ENCODE data around the gene SNX8.

The SNX8 gene

DNA sequence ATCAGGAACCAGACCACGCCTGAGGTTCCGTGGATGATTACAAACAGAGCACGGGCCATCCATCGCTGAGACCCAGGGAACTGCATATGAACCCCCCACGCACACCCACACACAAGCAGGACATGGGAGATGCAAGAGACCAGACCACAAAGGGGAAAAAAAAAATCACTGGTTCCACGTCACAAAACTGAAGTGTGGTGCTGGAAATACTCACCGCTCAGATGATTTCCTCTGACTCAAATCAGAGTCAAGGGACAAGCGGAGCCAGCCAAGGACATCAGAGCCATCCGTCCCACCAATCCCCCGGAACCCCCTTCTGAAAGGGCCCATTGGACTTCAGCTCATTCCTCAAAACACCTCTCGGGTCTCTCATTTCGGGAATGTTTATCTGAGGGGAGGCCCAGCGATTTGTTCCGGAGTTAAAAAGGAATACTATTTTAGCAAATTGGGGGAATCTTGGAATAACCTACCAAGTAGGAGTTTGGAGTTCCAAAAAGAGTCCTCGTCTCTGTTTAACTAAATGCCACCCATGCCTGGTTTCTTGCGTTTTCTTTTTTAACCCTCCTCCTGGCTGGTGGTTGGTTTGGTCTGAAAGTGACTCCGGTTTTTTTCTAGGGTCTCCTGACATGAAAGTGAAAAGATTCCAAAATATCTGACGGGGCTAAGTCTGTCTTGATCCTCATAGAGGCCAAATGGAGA lies 15.0 kb downstream of the SNX8 start:
- peak; percentile 59 for DNase-seq (ENCODE audit: insufficient read length, low spot score)
- FAIRE-seq = peak; percentile 90

DNA sequence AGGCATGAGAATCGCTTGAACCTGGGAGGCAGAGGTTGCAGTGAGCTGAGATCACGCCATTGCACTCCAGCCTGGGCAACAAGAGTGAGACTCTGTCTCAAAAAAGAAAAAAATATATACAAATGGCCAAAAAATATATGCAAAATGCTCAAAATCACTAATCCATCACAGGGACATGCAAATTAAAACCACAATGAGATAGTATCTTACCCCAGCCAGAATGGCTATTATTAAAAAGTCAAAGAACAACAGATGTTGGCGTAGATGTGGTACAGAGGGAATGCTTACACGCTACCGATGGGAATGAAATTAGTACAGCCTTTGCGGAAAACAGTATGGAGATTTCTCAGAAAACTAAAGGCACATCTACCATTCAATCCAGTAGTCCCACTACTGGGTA lies 17.4 kb downstream of the SNX8 start:
- DNase-seq (ENCODE audit: insufficient read length, low spot score) = no peak
- FAIRE-seq = no peak

DNA sequence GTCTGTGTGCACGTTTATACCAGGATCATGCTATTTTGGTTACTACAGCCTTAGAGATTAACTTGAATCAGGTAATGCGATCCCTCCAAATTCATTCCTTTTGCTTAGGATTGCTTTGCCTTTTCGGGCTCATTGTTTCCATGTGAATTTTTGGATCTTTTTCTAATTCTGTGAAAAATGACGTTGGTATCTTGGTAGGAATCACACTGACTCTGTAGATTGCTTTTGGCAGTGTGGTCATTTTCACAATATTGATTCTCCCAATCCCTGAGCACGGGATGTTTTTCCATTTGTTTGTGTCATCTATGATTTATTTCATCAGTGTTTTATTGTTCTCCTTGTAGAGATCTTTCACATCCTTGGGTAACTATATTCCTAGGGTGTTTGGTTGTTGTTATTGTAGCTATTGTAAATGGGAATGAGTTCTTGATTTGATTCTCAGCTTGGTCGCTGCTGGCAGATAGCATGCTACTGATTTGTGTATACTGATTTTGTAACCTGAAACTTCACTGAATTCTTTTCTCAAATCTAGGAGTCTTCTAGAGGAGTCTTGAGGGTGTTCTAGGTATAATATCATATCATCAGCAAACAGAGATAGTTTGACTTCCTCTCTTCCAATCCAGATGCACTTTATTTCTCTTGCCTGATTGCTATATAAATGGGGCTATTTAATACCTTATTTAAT lies 18.2 kb downstream of the SNX8 start:
- FAIRE-seq = no peak
- DNase-seq (ENCODE audit: insufficient read length, low spot score) = no peak

DNA sequence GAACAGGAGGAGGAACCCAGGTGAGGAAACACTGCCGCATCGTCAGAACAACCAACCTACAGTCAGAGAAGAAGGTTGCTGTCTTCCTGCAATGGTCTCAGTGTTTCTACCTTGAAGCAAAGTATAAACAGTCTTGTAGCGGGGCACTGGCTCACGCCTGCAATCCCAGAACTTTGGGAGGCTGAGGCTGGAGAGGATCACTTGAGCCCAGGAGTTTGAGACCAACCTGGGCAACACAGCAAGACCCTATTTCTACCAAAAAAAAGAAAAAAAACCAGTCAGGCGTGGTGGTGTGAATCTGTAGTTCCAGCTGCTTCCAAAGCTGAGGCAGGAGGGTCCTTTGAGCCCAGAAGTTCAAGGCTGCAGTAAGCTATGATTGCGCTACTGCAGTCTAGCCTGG lies 23.4 kb downstream of the SNX8 start:
- DNase-seq (ENCODE audit: insufficient read length, low spot score) (no peak), FAIRE-seq (no peak)

DNA sequence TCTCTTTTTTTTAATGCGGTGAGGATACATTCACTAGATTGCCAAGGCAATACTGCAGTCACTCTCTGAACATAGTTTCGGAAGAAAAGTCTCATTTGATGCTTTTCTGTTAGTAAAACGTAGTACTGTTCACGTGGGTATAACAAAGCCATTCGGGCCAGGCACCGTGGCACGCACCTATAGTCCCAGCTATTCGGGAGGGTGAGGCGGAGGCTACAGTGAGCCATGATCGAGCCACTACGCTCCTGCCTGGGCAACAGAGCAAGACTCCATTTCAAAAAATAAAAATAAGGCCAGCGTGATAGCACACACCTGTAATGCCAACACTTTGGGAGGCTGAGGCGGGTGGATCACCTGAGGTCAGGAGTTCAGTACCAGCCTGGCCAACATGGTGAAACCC lies 24.6 kb downstream of the SNX8 start:
- FAIRE-seq = no peak
- no peak for DNase-seq (ENCODE audit: insufficient read length, low spot score)

DNA sequence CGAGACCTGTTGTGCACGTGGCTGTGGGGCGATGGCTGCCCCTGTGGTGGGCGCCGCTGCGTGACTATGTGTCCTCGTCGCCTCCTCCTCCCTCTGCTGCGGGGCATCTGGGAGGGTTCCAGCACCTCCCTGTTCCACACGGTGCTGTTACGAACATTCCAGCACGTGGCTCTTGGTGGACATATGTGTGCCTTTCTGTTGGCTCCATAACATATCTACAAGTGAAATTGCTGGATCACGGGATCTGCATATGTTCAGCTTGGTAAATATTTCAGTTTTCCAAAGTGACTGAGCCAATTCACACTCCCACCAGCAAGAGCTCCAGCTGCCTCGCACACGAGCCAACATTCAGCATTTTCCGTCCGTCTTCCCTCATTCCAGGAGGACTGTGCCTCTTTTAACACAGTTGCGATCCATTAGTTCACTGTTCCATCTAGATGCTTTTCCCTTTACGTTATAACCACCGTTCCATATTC lies 25.1 kb downstream of the SNX8 start:
- DNase-seq (ENCODE audit: insufficient read length, low spot score) (no peak), FAIRE-seq (no peak)

DNA sequence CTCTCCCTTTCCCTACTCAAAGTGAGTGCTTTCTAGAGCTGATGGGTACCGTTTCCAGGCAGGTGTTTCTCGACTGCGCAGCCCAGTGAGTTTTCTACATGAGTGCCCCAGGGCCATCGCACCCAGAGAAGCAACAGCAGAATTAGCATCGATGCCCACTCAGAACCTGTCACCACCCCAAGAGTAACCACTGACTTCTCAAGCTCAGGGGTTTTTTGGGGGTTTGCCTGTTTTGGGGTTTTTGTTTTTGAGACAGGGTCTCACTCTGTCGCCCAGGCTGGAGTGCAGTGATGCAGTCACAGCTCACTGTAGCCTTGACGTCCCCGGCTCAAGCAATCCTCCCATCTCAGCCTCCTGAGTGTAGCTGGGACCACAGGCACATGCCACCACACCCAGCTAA lies 25.7 kb downstream of the SNX8 start:
- FAIRE-seq (peak; percentile 76), DNase-seq (ENCODE audit: insufficient read length, low spot score) (no peak)

DNA sequence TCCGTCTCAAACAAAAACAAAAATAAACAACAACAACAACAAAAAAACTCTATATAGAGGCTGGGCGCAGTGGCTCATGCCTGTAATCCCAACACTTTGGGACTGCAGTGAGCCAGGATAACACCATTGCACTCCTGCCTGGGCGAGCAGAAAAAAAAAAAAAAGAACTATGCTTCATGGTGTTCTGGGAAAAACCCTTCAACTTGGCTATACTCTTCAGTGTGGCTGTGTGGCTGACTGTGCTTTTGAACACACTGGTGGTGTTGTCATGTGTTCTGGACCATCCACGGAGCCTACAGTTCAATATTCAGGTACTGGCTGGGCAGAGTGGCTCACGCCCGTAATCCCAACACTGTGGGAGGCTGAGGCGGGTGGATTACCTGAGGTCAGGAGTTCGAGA lies 26.5 kb downstream of the SNX8 start:
- no peak for DNase-seq (ENCODE audit: insufficient read length, low spot score)
- no peak for FAIRE-seq

DNA sequence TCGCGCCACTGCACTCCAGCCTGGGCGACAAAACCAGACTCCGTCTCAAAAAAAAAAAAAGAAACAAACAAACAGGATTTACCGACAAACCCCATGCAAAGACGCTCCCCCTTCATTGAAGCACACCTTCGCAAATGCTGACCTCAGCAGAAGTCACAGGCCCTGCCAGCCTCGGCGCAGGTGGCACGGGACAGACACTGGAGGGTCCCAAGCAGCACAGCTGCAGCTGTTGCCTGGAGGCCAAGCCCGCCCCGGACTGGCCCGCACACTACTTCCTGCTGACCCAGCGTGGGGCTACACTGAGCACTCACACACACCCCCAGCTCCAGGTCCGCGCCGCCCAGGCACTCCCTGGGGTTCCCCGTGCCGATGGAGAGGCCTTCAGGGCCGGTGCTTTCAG lies 31.2 kb downstream of the SNX8 start:
- DNase-seq (ENCODE audit: insufficient read length, low spot score) = no peak
- FAIRE-seq = no peak

DNA sequence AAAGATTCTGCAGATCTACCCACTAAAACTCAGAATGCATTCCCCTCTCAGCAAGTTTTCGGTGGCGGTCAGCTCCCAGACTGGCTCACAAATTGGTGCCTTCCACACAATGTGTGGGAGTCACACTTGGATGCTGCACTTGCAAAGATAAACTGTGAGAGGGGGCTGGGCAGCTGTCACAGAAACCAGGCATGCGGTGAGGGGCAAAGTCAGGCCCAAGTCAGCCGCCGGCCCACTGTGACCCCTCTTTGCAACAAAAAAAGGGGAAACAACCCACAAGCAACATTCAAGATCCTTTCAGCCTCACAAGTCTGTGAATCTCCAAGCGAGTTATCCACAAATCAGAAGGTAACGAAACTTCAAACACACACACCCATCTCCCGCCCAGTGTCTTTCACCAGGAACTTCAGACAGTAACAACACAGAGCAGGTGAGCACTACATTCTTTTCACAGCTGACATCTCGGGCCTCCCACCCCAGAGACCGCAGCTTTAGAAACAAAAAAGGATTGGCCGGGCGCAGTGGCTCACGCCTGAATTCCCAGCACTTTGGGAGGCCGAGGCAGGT lies 32.0 kb downstream of the SNX8 start:
- FAIRE-seq (no peak), DNase-seq (ENCODE audit: insufficient read length, low spot score) (no peak)

DNA sequence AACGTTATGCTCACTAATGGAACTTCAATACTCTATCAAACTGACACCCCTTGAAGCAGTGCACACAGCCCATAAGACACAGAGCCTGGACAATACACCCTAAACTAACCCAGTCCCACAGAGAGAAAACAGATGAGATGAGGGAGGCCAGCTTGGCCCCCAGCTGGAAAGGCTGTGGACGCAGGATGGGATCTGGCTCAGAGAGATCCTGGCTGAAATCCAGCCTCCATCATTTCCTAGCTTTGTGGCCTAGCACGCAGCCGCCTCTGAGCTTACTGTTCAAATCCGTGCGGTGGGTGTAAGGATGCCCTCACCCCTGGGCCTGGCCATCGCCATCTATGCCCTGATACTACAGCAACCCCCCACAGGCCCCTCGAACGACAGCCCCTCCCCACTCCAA lies 32.7 kb downstream of the SNX8 start:
- no peak for DNase-seq (ENCODE audit: insufficient read length, low spot score)
- FAIRE-seq = no peak

DNA sequence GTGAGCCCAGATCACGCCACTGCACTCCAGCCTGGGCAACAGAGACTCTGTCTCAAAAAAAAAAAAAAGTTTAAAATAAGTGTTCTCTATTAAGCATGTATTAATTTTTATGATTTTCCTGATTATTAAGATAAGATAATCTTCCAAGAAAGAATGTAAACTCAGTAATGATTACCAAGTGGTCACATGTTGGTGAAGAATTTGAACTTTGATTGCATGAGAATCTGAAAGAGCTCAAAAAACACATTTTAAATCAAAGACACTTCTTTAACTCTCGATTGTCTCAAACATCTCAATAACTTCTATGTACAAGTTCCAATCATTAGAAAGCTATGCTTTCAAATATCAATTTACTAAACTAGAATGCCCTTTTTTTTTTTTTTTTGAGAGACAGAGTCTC lies 33.8 kb downstream of the SNX8 start:
- FAIRE-seq = no peak
- no peak for DNase-seq (ENCODE audit: insufficient read length, low spot score)

DNA sequence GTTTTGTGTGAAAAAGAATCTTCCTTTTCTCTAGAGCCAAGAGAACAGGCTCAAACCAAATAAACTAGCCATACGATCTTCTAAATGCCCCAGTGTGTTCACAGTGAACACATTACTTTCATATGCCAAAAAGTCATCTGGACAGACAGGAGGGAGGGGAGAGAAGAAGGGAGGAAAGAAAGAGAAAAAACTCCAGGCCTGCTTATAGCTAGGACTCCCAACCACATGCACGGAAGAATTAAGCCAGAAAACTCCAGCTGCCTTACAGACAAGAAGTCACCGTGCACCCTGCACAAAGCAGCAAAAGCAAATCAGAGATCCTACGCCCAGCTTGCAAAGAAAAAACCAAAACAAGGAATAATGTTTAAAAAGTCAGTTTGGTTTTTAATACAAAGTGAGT lies 34.3 kb downstream of the SNX8 start:
- FAIRE-seq (no peak), DNase-seq (ENCODE audit: insufficient read length, low spot score) (no peak)

DNA sequence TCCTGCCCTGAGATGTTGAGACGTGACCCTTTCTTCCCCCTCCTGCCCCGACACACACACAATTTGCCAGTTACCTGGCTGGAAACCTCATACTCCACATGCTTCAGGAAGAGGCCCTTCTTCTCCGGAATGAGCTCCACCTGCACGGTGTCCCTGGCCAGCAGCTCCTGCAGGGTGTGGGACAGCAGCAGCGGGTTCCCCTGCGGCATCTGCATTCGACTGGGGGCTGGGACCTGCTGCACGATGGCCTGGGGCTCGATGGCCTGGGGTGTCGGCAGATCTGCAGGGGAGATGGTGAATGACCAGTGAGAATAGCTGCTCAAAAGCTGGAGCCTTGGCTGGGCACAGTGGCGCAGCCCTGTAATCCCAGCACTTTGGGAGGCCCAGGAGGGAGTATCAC lies 36.2 kb downstream of the SNX8 start:
- FAIRE-seq (no peak), DNase-seq (ENCODE audit: insufficient read length, low spot score) (no peak)

DNA sequence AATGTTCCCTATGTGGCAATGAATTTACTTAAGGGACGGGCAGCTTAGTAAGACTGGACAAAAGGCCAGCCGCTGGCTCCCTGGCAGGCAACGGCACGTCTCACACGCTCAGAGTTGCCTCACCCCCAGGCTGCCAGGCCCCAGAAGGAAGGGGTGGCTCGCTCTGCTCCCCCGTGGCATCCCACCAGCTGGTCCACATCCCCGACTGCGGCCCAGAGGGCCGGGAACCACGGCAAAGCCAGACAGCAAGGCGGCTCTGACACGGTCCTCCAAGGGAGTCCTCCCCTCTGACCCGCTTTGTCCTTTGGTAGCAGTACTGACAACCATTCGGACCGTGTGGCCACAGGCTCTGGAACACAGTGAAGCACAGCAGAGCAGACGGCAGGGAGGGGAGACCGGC lies 38.1 kb downstream of the SNX8 start:
- no peak for DNase-seq (ENCODE audit: insufficient read length, low spot score)
- no peak for FAIRE-seq

DNA sequence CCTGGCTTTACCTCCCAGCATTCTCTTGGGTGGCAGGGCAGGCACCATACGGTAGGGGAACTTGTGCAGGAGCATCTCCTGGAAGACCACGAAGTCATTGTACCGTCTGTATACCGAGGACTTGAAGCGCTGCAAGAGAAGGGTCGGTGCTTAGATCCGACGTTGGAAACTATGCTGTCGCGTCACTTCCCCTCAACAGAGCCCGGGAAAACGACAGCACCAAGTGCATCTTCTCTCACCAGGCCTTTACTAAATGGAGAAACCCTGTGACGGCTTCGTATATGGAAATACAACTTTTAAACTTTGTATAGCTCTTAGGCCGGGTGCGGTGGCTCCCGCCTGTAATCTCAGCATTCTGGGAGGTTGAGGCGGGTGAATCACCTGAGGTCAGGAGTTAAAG lies 39.1 kb downstream of the SNX8 start:
- no peak for FAIRE-seq
- DNase-seq (ENCODE audit: insufficient read length, low spot score) = no peak

DNA sequence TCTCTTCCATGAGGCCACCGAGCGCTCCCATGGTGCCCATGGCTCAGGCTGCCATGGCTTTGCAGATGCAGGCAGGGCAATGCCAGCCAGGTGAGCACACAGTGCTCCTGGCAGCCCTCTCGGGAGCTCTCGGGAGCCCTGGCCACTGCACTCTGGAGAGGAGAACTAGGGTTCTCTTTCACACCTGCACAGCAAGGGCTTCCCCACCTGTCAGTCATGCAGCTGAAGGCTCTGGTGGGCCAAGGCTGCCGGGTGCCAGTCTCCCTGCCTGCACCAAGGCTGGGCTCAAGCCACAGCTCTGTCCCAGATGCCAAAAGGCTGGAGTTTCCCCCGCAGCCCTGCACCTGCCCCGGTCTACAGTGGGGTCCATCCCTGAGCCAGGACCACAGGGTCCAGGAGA lies 39.6 kb downstream of the SNX8 start:
- DNase-seq (ENCODE audit: insufficient read length, low spot score) = no peak
- no peak for FAIRE-seq

DNA sequence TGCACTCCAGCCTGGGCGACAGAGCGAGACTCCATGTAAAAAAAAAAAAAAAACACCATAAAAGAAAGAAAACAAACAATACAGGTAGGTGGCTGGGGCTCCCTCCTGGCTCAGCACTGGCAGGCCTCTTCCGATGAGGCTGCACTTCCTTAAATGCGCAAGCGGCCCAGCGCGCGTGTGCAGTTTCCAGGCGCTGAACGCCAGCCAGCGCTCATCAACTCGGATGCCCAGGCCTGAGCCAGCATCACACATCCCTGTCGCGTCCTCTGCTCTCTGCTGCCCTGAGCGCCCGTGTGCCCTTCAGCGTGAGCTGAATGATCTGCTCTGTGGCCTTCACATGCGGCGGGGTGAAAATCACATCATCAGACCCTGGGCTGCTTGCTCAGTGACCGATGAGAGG lies 40.4 kb downstream of the SNX8 start:
- DNase-seq (ENCODE audit: insufficient read length, low spot score) (no peak), FAIRE-seq (no peak)

DNA sequence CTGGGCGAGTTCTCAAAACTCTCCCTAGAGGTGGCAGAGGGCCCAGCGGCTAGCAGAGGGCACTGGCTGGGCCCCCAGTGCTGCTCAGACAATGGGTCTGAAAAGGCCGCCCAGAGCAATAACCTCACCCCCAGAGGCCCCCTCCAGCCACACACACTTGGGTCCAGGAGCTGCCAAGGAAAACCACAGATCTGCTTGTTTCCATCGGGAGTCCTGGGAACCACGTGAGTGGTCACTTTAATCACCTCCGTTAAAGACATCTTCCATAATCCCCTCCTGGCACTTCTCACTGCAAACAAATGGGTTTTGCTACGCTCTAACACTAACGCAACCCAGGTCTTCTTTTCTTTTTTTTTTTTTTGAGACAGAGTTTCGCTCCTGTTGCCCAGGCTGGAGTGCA lies 42.2 kb downstream of the SNX8 start:
- no peak for FAIRE-seq
- DNase-seq (ENCODE audit: insufficient read length, low spot score) = no peak

DNA sequence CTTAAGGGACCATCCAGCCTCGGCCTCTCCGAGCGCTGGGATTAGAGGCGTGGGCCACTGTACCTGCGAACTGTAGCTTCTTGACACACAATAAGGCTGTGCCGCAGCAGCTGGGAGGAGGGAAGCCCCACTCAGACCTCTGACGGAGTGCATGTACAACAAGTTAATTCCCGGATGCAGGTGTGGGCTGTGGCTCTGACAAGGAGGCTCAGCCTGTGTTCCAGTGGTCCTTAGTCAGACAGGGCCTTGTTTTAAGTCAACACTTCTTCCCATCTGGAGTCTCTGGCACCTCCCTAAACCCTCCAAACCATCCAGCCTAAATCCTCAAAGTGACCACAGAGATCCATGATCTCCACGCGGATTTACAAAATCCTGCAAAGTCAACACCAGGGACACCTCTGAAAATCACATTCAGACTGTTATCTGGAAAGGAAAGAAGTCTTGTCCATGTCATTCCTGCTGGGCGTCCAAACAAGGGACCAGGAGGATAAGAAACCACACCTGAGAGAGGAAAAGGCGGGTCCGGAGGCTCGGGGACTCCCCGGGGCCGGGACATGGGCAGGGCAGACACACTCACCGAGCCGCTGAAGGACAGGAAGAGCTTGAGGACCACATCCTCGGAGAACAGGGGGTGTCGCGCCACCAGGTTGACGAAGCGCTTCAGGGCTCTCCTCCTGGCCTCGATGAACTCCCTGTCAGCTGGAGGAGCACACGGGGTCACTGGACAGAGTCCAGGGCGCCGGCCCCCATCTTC lies 42.8 kb downstream of the SNX8 start:
- FAIRE-seq = no peak

DNA sequence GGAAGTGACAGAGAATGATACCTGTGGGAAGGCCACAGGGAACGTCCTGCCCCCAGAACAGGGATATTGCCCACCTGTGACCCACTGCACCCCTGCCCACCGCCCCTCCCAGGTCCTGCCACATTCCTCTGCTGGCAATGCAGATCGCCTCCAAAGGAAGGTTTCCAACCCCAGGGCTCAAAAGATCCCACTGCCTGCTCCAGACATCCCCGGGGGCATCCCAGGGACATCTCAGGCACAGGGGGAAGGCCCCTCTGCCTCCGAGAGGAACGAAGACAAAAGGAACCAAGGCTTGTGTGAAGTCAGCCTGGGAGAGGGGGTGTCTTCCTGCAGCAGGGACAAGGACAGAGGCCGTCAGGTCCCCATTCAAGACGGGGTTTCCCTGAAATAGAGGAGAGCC lies 43.7 kb downstream of the SNX8 start:
- FAIRE-seq = no peak
- no peak for DNase-seq (ENCODE audit: insufficient read length, low spot score)

More for the DNA sequence above, 42.8 kb downstream of the SNX8 start:
- no peak for DNase-seq (ENCODE audit: insufficient read length, low spot score)
